M059J (cell line): ENCODE results near the gene ERBB4. TPM values are rescaled to one million over a fixed set of nuclear protein-coding genes. Genes with fewer than 3 reads are reported as not detected.

Experiments used
- DNase-seq: peaks from one replicate; pipeline ENCODE4 v3.0.0-alpha.2; 2012; ENCODE audit warnings: low read depth
- total RNA-seq: library from RNA; depleted of rRNA; stranded (reverse); fragments of >200 nt; shearing (Covaris generic); gene quantifications from 2 replicates; pipeline ENCODE4 v1.2.3, GENCODE V29; 2014

Gene ERBB4
- total RNA-seq, 1 experiment from 2014 or later: not detected

GRCh38 chr2:211930331-211930730 is 608.3 kb downstream of the ERBB4 start:
- no peak for DNase-seq

- DNase-seq: no peak
Observed at GRCh38 chr2:211928201-211928600, 610.4 kb downstream of the ERBB4 start.

GRCh38 chr2:211923019-211923418 is 615.6 kb downstream of the ERBB4 start:
- DNase-seq: no peak

GRCh38 chr2:211903961-211904360 is 634.6 kb downstream of the ERBB4 start:
- no peak for DNase-seq

- no peak for DNase-seq
Observed at GRCh38 chr2:211901226-211901846, 637.3 kb downstream of the ERBB4 start.

- no peak for DNase-seq
Observed at GRCh38 chr2:211900518-211900917, 638.1 kb downstream of the ERBB4 start.

GRCh38 chr2:211900000-211900399 is 638.6 kb downstream of the ERBB4 start:
- DNase-seq: no peak

- no peak for DNase-seq
Observed at GRCh38 chr2:211898702-211899101, 639.9 kb downstream of the ERBB4 start.

- DNase-seq: no peak
Observed at GRCh38 chr2:211881449-211881848, 657.2 kb downstream of the ERBB4 start.

GRCh38 chr2:211879323-211879722 is 659.3 kb downstream of the ERBB4 start:
- no peak for DNase-seq

- DNase-seq: peak; percentile 4
Observed at GRCh38 chr2:211877061-211877460, 661.5 kb downstream of the ERBB4 start.

- no peak for DNase-seq
Observed at GRCh38 chr2:211875488-211875887, 663.1 kb downstream of the ERBB4 start.

- no peak for DNase-seq
Observed at GRCh38 chr2:211868996-211869533, 669.5 kb downstream of the ERBB4 start.

- no peak for DNase-seq
Observed at GRCh38 chr2:211867845-211868451, 670.7 kb downstream of the ERBB4 start.

- no peak for DNase-seq
Observed at GRCh38 chr2:211864328-211864727, 674.3 kb downstream of the ERBB4 start.

GRCh38 chr2:211860224-211860623 is 678.4 kb downstream of the ERBB4 start:
- no peak for DNase-seq

- no peak for DNase-seq
Observed at GRCh38 chr2:211854832-211855231, 683.8 kb downstream of the ERBB4 start.

GRCh38 chr2:211846714-211847113 is 691.9 kb downstream of the ERBB4 start:
- DNase-seq: no peak

GRCh38 chr2:211846036-211846400 is 692.6 kb downstream of the ERBB4 start:
- DNase-seq: no peak

- DNase-seq: no peak
Observed at GRCh38 chr2:211845338-211846035, 693.1 kb downstream of the ERBB4 start.

- no peak for DNase-seq
Observed at GRCh38 chr2:211837706-211838105, 700.9 kb downstream of the ERBB4 start.

GRCh38 chr2:211837206-211837605 is 701.4 kb downstream of the ERBB4 start:
- no peak for DNase-seq

- DNase-seq: no peak
Observed at GRCh38 chr2:211836409-211836808, 702.2 kb downstream of the ERBB4 start.
